Activated T-cell treated with anti-CD3 and anti-CD28 coated beads for 4 hours (primary cell): ENCODE data around the gene ABCA13.
"Not testable (repeated sequence)": the region's sequence is repeated elsewhere in the genome, so short reads cannot be mapped to it uniquely, and the experiment has no call there.

Experiments
- DNase-seq: peaks from one replicate; pipeline ENCODE4 v3.0.0-alpha.2; 2020

Gene ABCA13

GRCh38 chr7:48171202-48171601 lies at the start of gene ABCA13:
Gene ABCA13 (plus strand): TSS chr7:48171458. CDS start chr7:48171484, 26 bp downstream.
- DNase-seq: no peak

- no peak for DNase-seq
Measured at GRCh38 chr7:48126037-48126436, 45.2 kb upstream of the ABCA13 start.

- no peak for DNase-seq
Measured at GRCh38 chr7:48130658-48131108, 40.6 kb upstream of the ABCA13 start.

- DNase-seq: no peak
Measured at GRCh38 chr7:48132792-48133191, 38.5 kb upstream of the ABCA13 start.

- DNase-seq: no peak
Measured at GRCh38 chr7:48139459-48139858, 31.8 kb upstream of the ABCA13 start.

- no peak for DNase-seq
Measured at GRCh38 chr7:48140001-48140681, 31.1 kb upstream of the ABCA13 start.

- no peak for DNase-seq
Measured at GRCh38 chr7:48141521-48141920, 29.7 kb upstream of the ABCA13 start.

- DNase-seq: no peak
Measured at GRCh38 chr7:48144291-48144768, 26.9 kb upstream of the ABCA13 start.

GRCh38 chr7:48147078-48147591 lies 24.1 kb upstream of the ABCA13 start:
- DNase-seq: no peak

- not testable (repeated sequence) for DNase-seq
Measured at GRCh38 chr7:48147690-48148089, 23.6 kb upstream of the ABCA13 start.

GRCh38 chr7:48148311-48148710 lies 22.9 kb upstream of the ABCA13 start:
- no peak for DNase-seq

- DNase-seq: no peak
Measured at GRCh38 chr7:48149058-48149457, 22.2 kb upstream of the ABCA13 start.

GRCh38 chr7:48150086-48150485 lies 21.2 kb upstream of the ABCA13 start:
- no peak for DNase-seq

GRCh38 chr7:48154792-48155413 lies 16.4 kb upstream of the ABCA13 start:
- DNase-seq: no peak

GRCh38 chr7:48158404-48158803 lies 12.9 kb upstream of the ABCA13 start:
- DNase-seq: no peak

GRCh38 chr7:48161407-48162125 lies 9.7 kb upstream of the ABCA13 start:
- DNase-seq: no peak

- no peak for DNase-seq
Measured at GRCh38 chr7:48165157-48165556, 6.1 kb upstream of the ABCA13 start.

- no peak for DNase-seq
Measured at GRCh38 chr7:48168159-48168558, 3.1 kb upstream of the ABCA13 start.

GRCh38 chr7:48170506-48170905 lies 752 bp upstream of the ABCA13 start:
- no peak for DNase-seq

GRCh38 chr7:48173313-48173712 lies 2.1 kb downstream of the ABCA13 start:
- DNase-seq: no peak

- DNase-seq: no peak
Measured at GRCh38 chr7:48173756-48174382, 2.6 kb downstream of the ABCA13 start.

- no peak for DNase-seq
Measured at GRCh38 chr7:48175019-48175418, 3.8 kb downstream of the ABCA13 start.

- no peak for DNase-seq
Measured at GRCh38 chr7:48176356-48176893, 5.2 kb downstream of the ABCA13 start.
